BE2C (cell line): ENCODE measurements around the gene VPS25.

ENCODE experiments used
- DNase-seq: peaks from one replicate; pipeline ENCODE4 v3.0.0-alpha.2; 2020
- H3K27me3 ChIP-seq: fragments of 250-450 bp; sonication (Bioruptor Pico); 2 replicates; pipeline ENCODE4 v1.5.1; 2020; ENCODE audit warnings: mild to moderate bottlenecking
- H3K36me3 ChIP-seq: fragments of 250-450 bp; sonication (Bioruptor Pico); 2 replicates; pipeline ENCODE4 v1.5.1; 2020; ENCODE audit warnings: mild to moderate bottlenecking
- H3K4me1 ChIP-seq: fragments of 250-450 bp; sonication (Bioruptor Pico); 2 replicates; pipeline ENCODE4 v1.5.1; 2020
- H3K4me3 ChIP-seq: 2 replicates; pipeline ENCODE4 v1.5.1; 2011; ENCODE audit warnings: low read depth, low read length
- H3K9me3 ChIP-seq: fragments of 250-450 bp; sonication (Bioruptor Pico); 2 replicates; pipeline ENCODE4 v1.5.1; 2020
- TF ChIP-seq, protein P1 (sequence below): IDR thresholded peaks from 2 replicates; pipeline ENCODE4 v1.5.1; 2012; ENCODE audit warnings: mild to moderate bottlenecking, low read depth, low read length

VPS25 gene

GRCh38 chr17:42821176-42821575, 47.9 kb downstream of the VPS25 start:
- Histone ChIP-seq H3K27me3 (no peaks in the 10 kb centered on the region), H3K4me1 (no peaks in the 10 kb centered on the region), H3K36me3 (peaks cover 21% of the 10 kb centered on the region), H3K9me3 (no peaks in the 10 kb centered on the region), H3K4me3 (no peak overlapping the region)
- no peak for DNase-seq
- TF ChIP-seq, protein P1, sequence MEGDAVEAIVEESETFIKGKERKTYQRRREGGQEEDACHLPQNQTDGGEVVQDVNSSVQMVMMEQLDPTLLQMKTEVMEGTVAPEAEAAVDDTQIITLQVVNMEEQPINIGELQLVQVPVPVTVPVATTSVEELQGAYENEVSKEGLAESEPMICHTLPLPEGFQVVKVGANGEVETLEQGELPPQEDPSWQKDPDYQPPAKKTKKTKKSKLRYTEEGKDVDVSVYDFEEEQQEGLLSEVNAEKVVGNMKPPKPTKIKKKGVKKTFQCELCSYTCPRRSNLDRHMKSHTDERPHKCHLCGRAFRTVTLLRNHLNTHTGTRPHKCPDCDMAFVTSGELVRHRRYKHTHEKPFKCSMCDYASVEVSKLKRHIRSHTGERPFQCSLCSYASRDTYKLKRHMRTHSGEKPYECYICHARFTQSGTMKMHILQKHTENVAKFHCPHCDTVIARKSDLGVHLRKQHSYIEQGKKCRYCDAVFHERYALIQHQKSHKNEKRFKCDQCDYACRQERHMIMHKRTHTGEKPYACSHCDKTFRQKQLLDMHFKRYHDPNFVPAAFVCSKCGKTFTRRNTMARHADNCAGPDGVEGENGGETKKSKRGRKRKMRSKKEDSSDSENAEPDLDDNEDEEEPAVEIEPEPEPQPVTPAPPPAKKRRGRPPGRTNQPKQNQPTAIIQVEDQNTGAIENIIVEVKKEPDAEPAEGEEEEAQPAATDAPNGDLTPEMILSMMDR: no peak

GRCh38 chr17:42827472-42827871, 54.2 kb downstream of the VPS25 start:
- Histone ChIP-seq H3K4me1 (no peaks in the 10 kb centered on the region), H3K4me3 (no peak overlapping the region), H3K9me3 (no peaks in the 10 kb centered on the region), H3K36me3 (no peaks in the 10 kb centered on the region), H3K27me3 (peaks cover 6% of the 10 kb centered on the region; the same call in 1 of the 2 replicates)
- no peak for DNase-seq
- TF ChIP-seq, protein P1: no peak
